ENCODE data around the gene FSTL4. TPM values are rescaled to one million over a fixed set of nuclear protein-coding genes. Genes with fewer than 3 reads are reported as not detected.

FSTL4 gene
- total and polyA plus RNA-seq, 2 of the 13 experiments (the other 11 are each of a cell fraction or from before 2014, with no cell fraction given): 2.1 to 3.0 TPM

GRCh38 chr5:133227897-133228296, 384.4 kb downstream of the FSTL4 start:
- ChIA-PET CTCF (ENCODE audit: low intra/inter-chr PET ratio, low total read pairs) (no interaction called here), POLR2A (no interaction called here)
- no peak for ATAC-seq
- Histone ChIP-seq H3K27me3 (ENCODE audit: control insufficient read depth in 1 of 2, insufficient read depth in 2 of 2, low read length in 2 of 2) (no peaks in the 10 kb centered on the region), H3K9me3 (ENCODE audit: low read length) (no peaks in the 10 kb centered on the region), H3K4me1 (ENCODE audit: insufficient read depth, low read length) (no peaks in the 10 kb centered on the region), H3K9ac (ENCODE audit: insufficient read depth, low read depth, low read length) (no peak overlapping the region), H3K4me2 (ENCODE audit: low read depth, low read length) (no peak overlapping the region), H3K79me2 (ENCODE audit: insufficient read depth, low read length) (no peaks in the 10 kb centered on the region), H3K4me3 (replicated peaks in 1 of 3; ENCODE audit: insufficient read depth in 1 of 3, low read depth in 2 of 3, low read length in 3 of 3) (no peak overlapping the region), H2AFZ (ENCODE audit: low read length) (no peak overlapping the region), H3K27ac (ENCODE audit: extremely low read length, insufficient read depth, low read length) (no peak overlapping the region), H3K36me3 (replicated peaks in 1 of 2; ENCODE audit: control insufficient read depth in 1 of 2, insufficient read depth in 2 of 2, low read length in 2 of 2) (no peaks in the 10 kb centered on the region), H4K20me1 (ENCODE audit: insufficient read depth, low read length) (no peaks in the 10 kb centered on the region)
- DNase-seq (ENCODE audit: low spot score): no peak
- intact Hi-C loops (cut with micrococcal nuclease; ENCODE audit: unreplicated experiment) (no loop called here), in situ Hi-C loops (cut with HindIII; ENCODE audit: extremely low pct_ligation_motif_present, low pct_unique_long_range_greater_than_20kb) (no loop called here)
- no TSS peak for BruUV-seq (replicated peaks)
- 89% methylated on average over 6 of the region's 6 CpGs for WGBS (ENCODE audit: low lambda C conversion rate)
- no peak for TF ChIP-seq NCOA2 (CRISPR knock-in tag; IDR thresholded peaks at IDR 0.05)
- no peak for TF ChIP-seq MBD4 (IDR thresholded peaks at IDR 0.05; ENCODE audit: borderline replicate concordance, low read length)
- TF ChIP-seq ZNF18 (CRISPR knock-in tag; IDR thresholded peaks at IDR 0.05; ENCODE audit: insufficient replicate concordance): no peak
- TF ChIP-seq CBFB (CRISPR knock-in tag; IDR thresholded peaks at IDR 0.05): no peak
- no peak for TF ChIP-seq ZNF616 (CRISPR knock-in tag; IDR thresholded peaks at IDR 0.05; ENCODE audit: low read depth)
- no peak for TF ChIP-seq FOXM1 (CRISPR knock-in tag; IDR thresholded peaks at IDR 0.05)
- TF ChIP-seq NCOA1 (CRISPR knock-in tag; IDR thresholded peaks at IDR 0.05): no peak
- TF ChIP-seq, protein P1, sequence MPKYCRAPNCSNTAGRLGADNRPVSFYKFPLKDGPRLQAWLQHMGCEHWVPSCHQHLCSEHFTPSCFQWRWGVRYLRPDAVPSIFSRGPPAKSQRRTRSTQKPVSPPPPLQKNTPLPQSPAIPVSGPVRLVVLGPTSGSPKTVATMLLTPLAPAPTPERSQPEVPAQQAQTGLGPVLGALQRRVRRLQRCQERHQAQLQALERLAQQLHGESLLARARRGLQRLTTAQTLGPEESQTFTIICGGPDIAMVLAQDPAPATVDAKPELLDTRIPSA (CRISPR knock-in tag; IDR thresholded peaks at IDR 0.05; ENCODE audit: borderline replicate concordance): no peak
- no peak for TF ChIP-seq CSRNP1 (CRISPR knock-in tag; IDR thresholded peaks at IDR 0.05)
- TF ChIP-seq ZNF234 (CRISPR knock-in tag; conservative IDR thresholded peaks at IDR 0.05): no peak
- FAIRE-seq: no peak

Data from HepG2 (cell line).